ENCODE data around the gene SPATA31D3.
"Not testable (repeated sequence)": the region's sequence is repeated elsewhere in the genome, so short reads cannot be mapped to it uniquely, and the experiment has no call there.

Gene SPATA31D3

GRCh38 chr9:81943393-81943792, at the start of gene SPATA31D3:
SPATA31D3 (plus strand) TSS chr9:81943500; CDS start chr9:81943586, 86 bp downstream.
- DNase-seq, result not testable (repeated sequence)

- DNase-seq, result no peak
Observed at GRCh38 chr9:81893929-81894328, 49.4 kb upstream of the SPATA31D3 start.

- no peak for DNase-seq
Observed at GRCh38 chr9:81894891-81895290, 48.4 kb upstream of the SPATA31D3 start.

GRCh38 chr9:81896070-81896469, 47.2 kb upstream of the SPATA31D3 start:
- DNase-seq, result no peak

GRCh38 chr9:81898851-81899250, 44.4 kb upstream of the SPATA31D3 start:
- no peak for DNase-seq

- DNase-seq, result no peak
Observed at GRCh38 chr9:81902196-81902595, 41.1 kb upstream of the SPATA31D3 start.

GRCh38 chr9:81902626-81903025, 40.7 kb upstream of the SPATA31D3 start:
- DNase-seq, result no peak

GRCh38 chr9:81906671-81907070, 36.6 kb upstream of the SPATA31D3 start:
- DNase-seq, result no peak

- no peak for DNase-seq
Observed at GRCh38 chr9:81912135-81912534, 31.2 kb upstream of the SPATA31D3 start.

GRCh38 chr9:81915801-81916505, 27.3 kb upstream of the SPATA31D3 start:
- DNase-seq, result no peak

- not testable (repeated sequence) for DNase-seq
Observed at GRCh38 chr9:81918507-81918906, 24.8 kb upstream of the SPATA31D3 start.

- not testable (repeated sequence) for DNase-seq
Observed at GRCh38 chr9:81928305-81928704, 15.0 kb upstream of the SPATA31D3 start, which contains the start of gene SPATA31D4. SPATA31D4 (plus strand) TSS chr9:81928428; CDS start chr9:81928514, 86 bp downstream.

GRCh38 chr9:81930147-81930546, 13.2 kb upstream of the SPATA31D3 start:
- not testable (repeated sequence) for DNase-seq

- not testable (repeated sequence) for DNase-seq
Observed at GRCh38 chr9:81933547-81933946, 9.8 kb upstream of the SPATA31D3 start.

- not testable (repeated sequence) for DNase-seq
Observed at GRCh38 chr9:81948650-81949049, 5.3 kb downstream of the SPATA31D3 start.

- no peak for DNase-seq
Observed at GRCh38 chr9:81953096-81953495, 9.8 kb downstream of the SPATA31D3 start.

GRCh38 chr9:81955625-81956024, 12.3 kb downstream of the SPATA31D3 start:
- DNase-seq, result no peak

- DNase-seq, result no peak
Observed at GRCh38 chr9:81964218-81965171, 21.2 kb downstream of the SPATA31D3 start.

GRCh38 chr9:81968026-81968425, 24.7 kb downstream of the SPATA31D3 start:
- DNase-seq, result no peak

GRCh38 chr9:81969971-81970370, 26.7 kb downstream of the SPATA31D3 start:
- no peak for DNase-seq

GRCh38 chr9:81971727-81972126, 28.4 kb downstream of the SPATA31D3 start:
- no peak for DNase-seq

GRCh38 chr9:81974764-81975163, 31.5 kb downstream of the SPATA31D3 start:
- no peak for DNase-seq

GRCh38 chr9:81976351-81976750, 33.1 kb downstream of the SPATA31D3 start:
- no peak for DNase-seq

GRCh38 chr9:81979196-81979595, 35.9 kb downstream of the SPATA31D3 start:
- DNase-seq, result no peak

All from activated CD8-positive, alpha-beta memory T cell treated with anti-CD3 and anti-CD28 coated beads, Interleukin-2, amount 50 U/mL, for 48 hours (primary cell).